ENCODE results near the gene ARID4B.

Gene ARID4B

DNA sequence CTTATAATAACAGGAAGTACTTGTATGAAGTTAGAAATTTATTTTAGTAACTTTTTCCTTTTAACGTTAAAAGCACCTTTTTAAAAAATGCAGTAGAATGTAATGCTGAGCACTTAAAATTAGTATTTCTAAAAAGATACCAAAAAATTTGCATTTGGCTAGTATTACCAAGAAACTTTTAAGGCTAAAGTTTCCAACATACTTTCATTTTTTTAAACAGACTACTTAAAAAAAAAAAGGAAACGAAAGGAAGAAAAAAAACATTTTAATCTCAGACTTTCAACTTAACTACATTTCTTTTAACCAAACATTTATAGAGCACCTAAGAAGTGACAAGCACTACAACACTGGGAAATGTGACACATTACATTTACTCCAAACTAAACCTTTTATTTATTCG, 2.8 kb downstream of the ARID4B start:
- Histone ChIP-seq H3K9ac (ENCODE audit: low read depth, low read length) (peak overlapping the region; percentile 96), H2AFZ (ENCODE audit: low read depth, low read length) (no peak overlapping the region), H3K4me1 (ENCODE audit: insufficient read depth, low read length) (peaks cover 52% of the 10 kb centered on the region), H3K4me2 (ENCODE audit: insufficient read depth, low read length) (peak overlapping the region; percentile 81), H3K4me3 (ENCODE audit: low read depth in 1 of 2, low read length in 2 of 2) (peak overlapping the region; percentile 13 to 68; a peak in 3 of 4 replicates), H4K20me1 (ENCODE audit: insufficient read depth, low read length) (peaks cover 56% of the 10 kb centered on the region), H3K27ac (ENCODE audit: low read length) (peak overlapping the region; percentile 64), H3K27me3 (ENCODE audit: insufficient read depth, low read length, poor library complexity) (no peaks in the 10 kb centered on the region), H3K36me3 (ENCODE audit: insufficient read depth, low read length) (peaks cover 53% of the 10 kb centered on the region), H3K9me3 (ENCODE audit: insufficient read depth, low read length, severe bottlenecking) (no peaks in the 10 kb centered on the region), H3K79me2 (ENCODE audit: insufficient read depth, low read length) (peaks cover 92% of the 10 kb centered on the region)
- DNase-seq (no peak), ATAC-seq (ENCODE audit: insufficient read depth, low read depth) (no peak)
- TF ChIP-seq CTCF (IDR thresholded peaks at IDR 0.05; ENCODE audit: borderline replicate concordance, extremely low read depth, low read length, poor library complexity, severe bottlenecking): no peak

DNA sequence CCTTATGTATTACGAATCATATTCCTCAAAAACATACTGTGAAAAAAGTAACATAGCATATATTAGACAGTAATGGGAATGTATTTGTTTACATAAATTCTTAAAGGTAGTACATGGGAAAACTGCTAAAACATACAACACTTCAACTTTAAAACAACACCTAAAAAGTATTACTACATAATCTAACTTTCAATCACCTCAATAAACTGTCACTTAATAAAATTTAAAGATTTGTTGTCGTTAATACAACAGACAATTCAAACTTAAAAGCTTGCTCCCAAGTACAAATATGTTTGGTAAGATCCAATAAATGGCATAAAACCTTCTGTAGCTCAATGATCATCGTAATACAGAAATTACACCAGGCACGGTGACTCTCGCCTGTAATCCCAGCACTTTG, 3.7 kb downstream of the ARID4B start:
- Histone ChIP-seq H2AFZ (ENCODE audit: low read depth, low read length) (no peak overlapping the region), H3K4me1 (ENCODE audit: insufficient read depth, low read length) (peaks cover 44% of the 10 kb centered on the region), H3K4me3 (ENCODE audit: low read depth in 1 of 2, low read length in 2 of 2) (peak overlapping the region in 1 of 2 experiments; percentile 33; a peak in 1 of 4 replicates), H3K9ac (ENCODE audit: low read depth, low read length) (peak overlapping the region; percentile 96; the same call in 1 of the 2 replicates), H3K4me2 (ENCODE audit: insufficient read depth, low read length) (peak overlapping the region; percentile 81; the same call in 1 of the 2 replicates), H3K27ac (ENCODE audit: low read length) (peak overlapping the region; percentile 64; the same call in 1 of the 2 replicates), H4K20me1 (ENCODE audit: insufficient read depth, low read length) (peaks cover 54% of the 10 kb centered on the region), H3K36me3 (ENCODE audit: insufficient read depth, low read length) (peaks cover 59% of the 10 kb centered on the region), H3K9me3 (ENCODE audit: insufficient read depth, low read length, severe bottlenecking) (no peaks in the 10 kb centered on the region), H3K27me3 (ENCODE audit: insufficient read depth, low read length, poor library complexity) (no peaks in the 10 kb centered on the region), H3K79me2 (ENCODE audit: insufficient read depth, low read length) (peaks cover 93% of the 10 kb centered on the region)
- TF ChIP-seq EZH2 (IDR thresholded peaks at IDR 0.05; ENCODE audit: borderline replicate concordance, low read depth, low read length, severe bottlenecking) (no peak), CTCF (IDR thresholded peaks at IDR 0.05; ENCODE audit: borderline replicate concordance, extremely low read depth, low read length, poor library complexity, severe bottlenecking) (no peak)
- ATAC-seq (ENCODE audit: insufficient read depth, low read depth): no peak
- DNase-seq: no peak

GRCh38 chr1:235320521-235321179, 7.3 kb downstream of the ARID4B start:
- H3K4me2 ChIP-seq (ENCODE audit: insufficient read depth, low read length): no peak overlapping the region
- ATAC-seq (ENCODE audit: insufficient read depth, low read depth) (no peak), DNase-seq (no peak)
- TF ChIP-seq CTCF (IDR thresholded peaks at IDR 0.05; ENCODE audit: borderline replicate concordance, extremely low read depth, low read length, poor library complexity, severe bottlenecking): no peak
- TF ChIP-seq EZH2 (IDR thresholded peaks at IDR 0.05; ENCODE audit: borderline replicate concordance, low read depth, low read length, severe bottlenecking): no peak
- H3K4me1 ChIP-seq (ENCODE audit: insufficient read depth, low read length): peaks cover 41% of the 10 kb centered on the region
- H3K4me3 ChIP-seq (ENCODE audit: low read depth in 1 of 2, low read length in 2 of 2): no peak overlapping the region
- peak overlapping the region; percentile 43; the same call in 1 of the 2 replicates for H3K27ac ChIP-seq (ENCODE audit: low read length)
- H3K36me3 ChIP-seq (ENCODE audit: insufficient read depth, low read length): peaks cover 60% of the 10 kb centered on the region
- peaks cover 100% of the 10 kb centered on the region for H3K79me2 ChIP-seq (ENCODE audit: insufficient read depth, low read length)
- peaks cover 54% of the 10 kb centered on the region for H4K20me1 ChIP-seq (ENCODE audit: insufficient read depth, low read length)
- no peak overlapping the region for H3K9ac ChIP-seq (ENCODE audit: low read depth, low read length)
- no peaks in the 10 kb centered on the region for H3K27me3 ChIP-seq (ENCODE audit: insufficient read depth, low read length, poor library complexity)
- H2AFZ ChIP-seq (ENCODE audit: low read depth, low read length): no peak overlapping the region
- no peaks in the 10 kb centered on the region for H3K9me3 ChIP-seq (ENCODE audit: insufficient read depth, low read length, severe bottlenecking)

All from DND-41 (cell line).